ENCODE results near the gene ZPR1.

GRCh38 chr11:116808262-116809175, 20.7 kb upstream of the ZPR1 start:
- TF ChIP-seq CTCF (IDR thresholded peaks at IDR 0.05) (no peak), POLR2A (IDR thresholded peaks at IDR 0.05) (no peak)
